Right atrium auricular region (tissue), 2 donors: Measurements from ENCODE around the gene F2. TPM values are rescaled to one million over a fixed set of nuclear protein-coding genes. Genes with fewer than 3 reads are reported as not detected.

Source experiments
- DNase-seq: peaks from one replicate; pipeline ENCODE4 v3.0.0-alpha.2; 2019; ENCODE audit warnings: low spot score
- H3K27ac ChIP-seq, 2 donors: fragments of 200-600 bp; sonication (generic); 1 replicate in 1 of 2; 2 replicates in 1 of 2; pipeline ENCODE4 v1.5.1; 2016 to 2019
- H3K27me3 ChIP-seq, 2 donors: fragments of 200-600 bp; sonication (generic); one replicate each; pipeline versions ENCODE4 v1.5.1 to v1.6.0; 2017 to 2019
- H3K36me3 ChIP-seq: fragments of 200-600 bp; sonication (generic); one replicate; pipeline ENCODE4 v1.5.1; 2016
- H3K4me1 ChIP-seq, 2 donors: fragments of 200-600 bp; sonication (generic); one replicate each; pipeline versions ENCODE4 v1.5.1 to v1.6.0; 2017 to 2019
- H3K4me3 ChIP-seq, 2 donors: fragments of 200-600 bp; sonication (generic); 1 replicate in 1 of 2; 2 replicates in 1 of 2; pipeline ENCODE4 v1.5.1; 2017 to 2019; ENCODE audit warnings: mild to moderate bottlenecking in 1 of 2, moderate library complexity in 1 of 2
- H3K9me3 ChIP-seq, 2 donors: fragments of 200-600 bp; sonication (generic); one replicate each; pipeline ENCODE4 v1.5.1; 2019
- total RNA-seq, 2 donors: library from RNA; depleted of rRNA; stranded (reverse); fragments of >200 nt; gene quantifications; one replicate each; pipeline ENCODE4 v1.1.0, GENCODE V29; 2016
- TF ChIP-seq, protein P1 (sequence below), 2 donors: fragments of 200-600 bp; sonication (generic); IDR thresholded peaks; one replicate each; pipeline ENCODE4 v1.5.1; 2019; ENCODE audit warnings: antibody characterized with exemption in 2 of 2

F2 gene
- total RNA-seq, 2 donors from 2014 or later, result not detected

GRCh38 chr11:46727952-46728658 lies 9.1 kb downstream of the F2 start:
- Histone ChIP-seq H3K36me3 (no peaks in the 10 kb centered on the region), H3K4me1 (no peaks in the 10 kb centered on the region), H3K27ac (no peak overlapping the region), H3K27me3 (no peaks in the 10 kb centered on the region), H3K4me3 (no peak overlapping the region), H3K9me3 (no peaks in the 10 kb centered on the region)
- DNase-seq, result no peak
- TF ChIP-seq, protein P1, sequence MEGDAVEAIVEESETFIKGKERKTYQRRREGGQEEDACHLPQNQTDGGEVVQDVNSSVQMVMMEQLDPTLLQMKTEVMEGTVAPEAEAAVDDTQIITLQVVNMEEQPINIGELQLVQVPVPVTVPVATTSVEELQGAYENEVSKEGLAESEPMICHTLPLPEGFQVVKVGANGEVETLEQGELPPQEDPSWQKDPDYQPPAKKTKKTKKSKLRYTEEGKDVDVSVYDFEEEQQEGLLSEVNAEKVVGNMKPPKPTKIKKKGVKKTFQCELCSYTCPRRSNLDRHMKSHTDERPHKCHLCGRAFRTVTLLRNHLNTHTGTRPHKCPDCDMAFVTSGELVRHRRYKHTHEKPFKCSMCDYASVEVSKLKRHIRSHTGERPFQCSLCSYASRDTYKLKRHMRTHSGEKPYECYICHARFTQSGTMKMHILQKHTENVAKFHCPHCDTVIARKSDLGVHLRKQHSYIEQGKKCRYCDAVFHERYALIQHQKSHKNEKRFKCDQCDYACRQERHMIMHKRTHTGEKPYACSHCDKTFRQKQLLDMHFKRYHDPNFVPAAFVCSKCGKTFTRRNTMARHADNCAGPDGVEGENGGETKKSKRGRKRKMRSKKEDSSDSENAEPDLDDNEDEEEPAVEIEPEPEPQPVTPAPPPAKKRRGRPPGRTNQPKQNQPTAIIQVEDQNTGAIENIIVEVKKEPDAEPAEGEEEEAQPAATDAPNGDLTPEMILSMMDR (IDR thresholded peaks at IDR 0.05), result no peak

- H3K36me3 ChIP-seq, result no peaks in the 10 kb centered on the region
- no peaks in the 10 kb centered on the region for H3K9me3 ChIP-seq
- no peak overlapping the region for H3K27ac ChIP-seq
- no peak for DNase-seq
- TF ChIP-seq, protein P1 (IDR thresholded peaks at IDR 0.05), result no peak
- H3K4me3 ChIP-seq, result no peak overlapping the region
- no peaks in the 10 kb centered on the region for H3K27me3 ChIP-seq
- no peaks in the 10 kb centered on the region for H3K4me1 ChIP-seq
Observed at GRCh38 chr11:46728659-46729040, 9.6 kb downstream of the F2 start.

DNA sequence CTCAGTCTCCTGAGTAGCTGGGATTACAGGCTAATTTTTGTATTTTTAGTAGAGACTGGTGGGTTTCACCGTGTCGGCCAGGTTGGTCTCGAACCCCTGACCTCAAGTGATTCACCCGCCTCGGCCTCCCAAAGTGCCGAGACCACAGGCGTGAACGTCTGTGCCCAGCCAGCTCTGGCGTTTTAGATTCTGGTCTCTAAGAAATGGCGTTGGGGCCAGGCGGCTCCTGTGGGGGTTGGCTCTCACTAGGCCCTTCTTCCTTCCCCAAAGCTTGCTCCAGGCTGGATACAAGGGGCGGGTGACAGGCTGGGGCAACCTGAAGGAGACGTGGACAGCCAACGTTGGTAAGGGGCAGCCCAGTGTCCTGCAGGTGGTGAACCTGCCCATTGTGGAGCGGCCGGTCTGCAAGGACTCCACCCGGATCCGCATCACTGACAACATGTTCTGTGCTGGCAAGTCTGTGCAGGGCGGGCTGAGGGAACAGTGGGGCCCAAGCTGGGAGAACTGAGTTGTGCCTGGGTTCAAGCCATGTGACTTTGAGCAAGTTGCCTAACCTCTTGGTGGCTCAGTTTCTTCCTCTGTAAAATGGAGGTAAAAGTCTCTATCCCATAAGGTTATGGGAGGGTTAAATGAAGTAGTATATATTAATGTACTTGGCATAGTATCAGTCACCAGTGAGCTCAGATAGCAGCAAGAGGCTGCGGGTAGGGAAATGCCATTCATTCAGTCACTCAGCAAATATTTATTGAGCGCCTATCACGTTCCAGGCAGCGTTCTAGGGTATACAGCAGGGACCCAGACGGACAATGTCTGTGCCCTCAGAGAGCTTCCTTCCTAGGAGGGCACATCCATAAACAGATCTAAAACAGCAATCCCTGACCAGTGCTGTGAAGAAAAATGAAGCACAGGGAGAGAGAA lies 10.4 kb downstream of the F2 start:
- no peaks in the 10 kb centered on the region for H3K9me3 ChIP-seq
- H3K4me1 ChIP-seq, result no peaks in the 10 kb centered on the region
- H3K27ac ChIP-seq, result no peak overlapping the region
- no peaks in the 10 kb centered on the region for H3K27me3 ChIP-seq
- TF ChIP-seq, protein P1 (IDR thresholded peaks at IDR 0.05), result no peak
- no peak overlapping the region for H3K4me3 ChIP-seq
- no peaks in the 10 kb centered on the region for H3K36me3 ChIP-seq
- no peak for DNase-seq

DNA sequence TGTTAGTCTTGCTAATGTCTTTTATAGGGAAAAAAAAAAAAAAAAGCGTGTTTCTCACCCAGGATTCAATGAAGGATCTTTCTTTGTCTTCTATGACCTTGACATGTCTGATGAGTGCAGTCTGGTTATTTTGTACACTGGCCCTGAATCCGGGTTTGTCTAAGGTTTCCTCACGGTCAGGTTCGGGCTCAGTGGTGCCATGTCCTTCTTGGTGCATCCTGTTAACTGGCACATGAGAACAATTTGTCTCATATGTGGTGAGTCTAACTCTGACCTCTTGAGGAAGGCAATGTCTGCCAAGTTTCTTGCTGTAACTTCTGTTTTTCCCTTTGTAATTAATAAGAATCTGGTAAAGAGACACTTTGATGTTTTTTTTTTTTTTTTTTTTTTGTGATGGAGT lies 12.5 kb downstream of the F2 start:
- H3K36me3 ChIP-seq, result no peaks in the 10 kb centered on the region
- TF ChIP-seq, protein P1 (IDR thresholded peaks at IDR 0.05), result no peak
- DNase-seq, result no peak
- H3K4me3 ChIP-seq, result no peak overlapping the region
- no peaks in the 10 kb centered on the region for H3K4me1 ChIP-seq
- H3K27ac ChIP-seq, result no peak overlapping the region
- H3K27me3 ChIP-seq, result no peaks in the 10 kb centered on the region
- H3K9me3 ChIP-seq, result no peaks in the 10 kb centered on the region

DNA sequence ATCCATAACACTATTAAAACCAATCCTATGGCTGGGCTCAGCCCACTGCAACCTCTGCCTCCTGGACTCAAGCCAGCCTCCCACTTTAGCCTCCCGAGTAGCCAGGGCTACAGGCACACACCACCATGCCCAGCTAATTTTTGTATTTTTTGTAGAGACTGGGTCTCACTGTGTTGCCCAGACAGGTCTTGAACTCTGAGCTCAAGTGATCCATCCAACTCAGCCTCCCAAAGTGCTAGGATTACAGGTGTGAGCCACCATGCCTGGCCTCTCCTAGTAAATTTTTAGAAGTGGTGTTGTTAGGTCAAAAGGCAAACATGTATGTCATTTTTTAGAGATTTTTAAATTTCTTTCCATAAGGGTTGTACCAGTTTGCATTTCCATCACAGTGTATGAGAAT lies 14.2 kb downstream of the F2 start:
- H3K4me1 ChIP-seq, result no peaks in the 10 kb centered on the region
- H3K36me3 ChIP-seq, result no peaks in the 10 kb centered on the region
- DNase-seq, result no peak
- TF ChIP-seq, protein P1 (IDR thresholded peaks at IDR 0.05), result no peak
- no peak overlapping the region for H3K4me3 ChIP-seq
- H3K9me3 ChIP-seq, result no peaks in the 10 kb centered on the region
- H3K27ac ChIP-seq, result no peak overlapping the region
- H3K27me3 ChIP-seq, result no peaks in the 10 kb centered on the region
